ENCODE data around the gene PLXNA4.

The PLXNA4 gene

GRCh38 chr7:132162556-132163144 is 413.6 kb downstream of the PLXNA4 start:
- Histone ChIP-seq H3K4me3 (ENCODE audit: low read depth, low read length, poor library complexity, severe bottlenecking) (no peak overlapping the region), H3F3A (ENCODE audit: insufficient read depth, low read length) (no peaks in the 10 kb centered on the region), H3K9me2 (ENCODE audit: low read depth, low read length) (no peaks in the 10 kb centered on the region), H3K9ac (ENCODE audit: low read length) (no peak overlapping the region), H2AFZ (ENCODE audit: low read length) (no peak overlapping the region), H4K20me1 (ENCODE audit: insufficient read depth, low read length) (no peaks in the 10 kb centered on the region), H3K4me1 (ENCODE audit: insufficient read depth, low read length, severe bottlenecking) (no peaks in the 10 kb centered on the region), H3K27ac (ENCODE audit: low read depth, low read length, poor library complexity, severe bottlenecking) (no peak overlapping the region), H3K27me3 (ENCODE audit: insufficient read depth, low read length) (0 out of 2 replicates have a peak, but pooled peaks cover 4% of the 10 kb centered on the region), H3K4me2 (ENCODE audit: low read length) (no peak overlapping the region), H3K9me3 (ENCODE audit: low read length) (no peaks in the 10 kb centered on the region), H3K36me3 (ENCODE audit: insufficient read depth, low read length) (no peaks in the 10 kb centered on the region), H3K79me2 (ENCODE audit: insufficient read depth, low read length) (no peaks in the 10 kb centered on the region)
- TF ChIP-seq EZH2 (IDR thresholded peaks at IDR 0.05; ENCODE audit: borderline replicate concordance, low read length): no peak
- TF ChIP-seq CTCF (IDR thresholded peaks at IDR 0.05; ENCODE audit: low read length): no peak

- Histone ChIP-seq H3K9ac (ENCODE audit: low read length) (no peak overlapping the region), H2AFZ (ENCODE audit: low read length) (no peak overlapping the region), H3K4me2 (ENCODE audit: low read length) (no peak overlapping the region), H4K20me1 (ENCODE audit: insufficient read depth, low read length) (no peaks in the 10 kb centered on the region), H3K36me3 (ENCODE audit: insufficient read depth, low read length) (no peaks in the 10 kb centered on the region), H3K27me3 (ENCODE audit: insufficient read depth, low read length) (0 out of 2 replicates have a peak, but pooled peaks cover 3% of the 10 kb centered on the region), H3K27ac (ENCODE audit: low read depth, low read length, poor library complexity, severe bottlenecking) (no peak overlapping the region), H3K9me2 (ENCODE audit: low read depth, low read length) (no peaks in the 10 kb centered on the region), H3F3A (ENCODE audit: insufficient read depth, low read length) (no peaks in the 10 kb centered on the region), H3K79me2 (ENCODE audit: insufficient read depth, low read length) (no peaks in the 10 kb centered on the region), H3K4me3 (ENCODE audit: low read depth, low read length, poor library complexity, severe bottlenecking) (no peak overlapping the region), H3K9me3 (ENCODE audit: low read length) (no peaks in the 10 kb centered on the region), H3K4me1 (ENCODE audit: insufficient read depth, low read length, severe bottlenecking) (no peaks in the 10 kb centered on the region)
- TF ChIP-seq EZH2 (IDR thresholded peaks at IDR 0.05; ENCODE audit: borderline replicate concordance, low read length) (no peak), CTCF (IDR thresholded peaks at IDR 0.05; ENCODE audit: low read length) (no peak)
Measured at GRCh38 chr7:132161976-132162375, 414.3 kb downstream of the PLXNA4 start.

- Histone ChIP-seq H2AFZ (ENCODE audit: low read length) (no peak overlapping the region), H4K20me1 (ENCODE audit: insufficient read depth, low read length) (no peaks in the 10 kb centered on the region), H3K4me2 (ENCODE audit: low read length) (no peak overlapping the region), H3K27ac (ENCODE audit: low read depth, low read length, poor library complexity, severe bottlenecking) (no peak overlapping the region), H3K9ac (ENCODE audit: low read length) (no peak overlapping the region), H3K36me3 (ENCODE audit: insufficient read depth, low read length) (no peaks in the 10 kb centered on the region), H3K4me3 (ENCODE audit: low read depth, low read length, poor library complexity, severe bottlenecking) (no peak overlapping the region), H3K27me3 (ENCODE audit: insufficient read depth, low read length) (no peaks in the 10 kb centered on the region), H3K9me2 (ENCODE audit: low read depth, low read length) (no peaks in the 10 kb centered on the region), H3K9me3 (ENCODE audit: low read length) (no peaks in the 10 kb centered on the region), H3F3A (ENCODE audit: insufficient read depth, low read length) (no peaks in the 10 kb centered on the region), H3K4me1 (ENCODE audit: insufficient read depth, low read length, severe bottlenecking) (no peaks in the 10 kb centered on the region), H3K79me2 (ENCODE audit: insufficient read depth, low read length) (no peaks in the 10 kb centered on the region)
- TF ChIP-seq EZH2 (IDR thresholded peaks at IDR 0.05; ENCODE audit: borderline replicate concordance, low read length) (no peak), CTCF (IDR thresholded peaks at IDR 0.05; ENCODE audit: low read length) (no peak)
Measured at GRCh38 chr7:132161533-132161915, 414.7 kb downstream of the PLXNA4 start.
